NCI-H2081 treated with DMSO at 0.1 percent for 48 hours (cell line): ENCODE measurements around the gene PKD2.
"Not testable (repeated sequence)": the region's sequence is repeated elsewhere in the genome, so short reads cannot be mapped to it uniquely, and the experiment has no call there.

Experiments
- DNase-seq: peaks from one replicate; lab custom pipeline; 2025; lab: John Stamatoyannopoulos, UW

PKD2 gene

GRCh38 chr4:88115587-88115986 is 108.2 kb downstream of the PKD2 start:
- no peak for DNase-seq

GRCh38 chr4:88119943-88120342 is 112.5 kb downstream of the PKD2 start:
- no peak for DNase-seq

- not testable (repeated sequence) for DNase-seq
Measured at GRCh38 chr4:88122260-88122659, 114.8 kb downstream of the PKD2 start.
